OCI-LY3 (cell line): ENCODE results near the gene ZC3H12C.
A peak's percentile ranks its signal among the peaks of the same experiment; 100 is the strongest.

ENCODE experiments used
- EZH2phosphoT487 ChIP-seq: fragments of 200-600 bp; shearing (Covaris generic); IDR thresholded peaks from 2 replicates; pipeline ENCODE4 v1.6.1; 2018; ENCODE audit warnings: antibody characterized with exemption, mixed run types, low read depth
- TF ChIP-seq, protein P1 (sequence below): fragments of 200-600, 300-600 bp; sonication (generic); IDR thresholded peaks from 2 replicates; pipeline ENCODE4 v1.5.1; 2014; ENCODE audit warnings: antibody characterized with exemption, low read length, low read depth

DNA sequence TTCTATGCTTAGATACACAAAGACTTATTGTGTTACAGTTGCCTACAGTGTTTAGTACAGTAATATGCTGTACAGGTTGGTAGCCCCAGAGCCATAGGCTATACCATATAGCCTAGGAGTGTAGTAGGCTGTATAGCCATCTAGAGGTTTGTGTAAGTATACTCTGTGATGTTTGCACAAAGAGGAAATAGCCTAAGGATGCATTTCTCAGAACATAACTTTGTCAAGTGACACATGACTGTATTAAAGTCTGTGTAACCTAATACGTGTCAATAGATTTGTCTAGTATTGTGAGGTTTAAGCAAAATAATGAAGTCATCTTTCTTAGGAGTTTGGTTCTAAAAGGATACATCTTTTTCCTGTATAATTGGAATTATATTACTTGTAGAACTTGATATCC, 5.5 kb downstream of the ZC3H12C start:
- TF ChIP-seq, protein P1, sequence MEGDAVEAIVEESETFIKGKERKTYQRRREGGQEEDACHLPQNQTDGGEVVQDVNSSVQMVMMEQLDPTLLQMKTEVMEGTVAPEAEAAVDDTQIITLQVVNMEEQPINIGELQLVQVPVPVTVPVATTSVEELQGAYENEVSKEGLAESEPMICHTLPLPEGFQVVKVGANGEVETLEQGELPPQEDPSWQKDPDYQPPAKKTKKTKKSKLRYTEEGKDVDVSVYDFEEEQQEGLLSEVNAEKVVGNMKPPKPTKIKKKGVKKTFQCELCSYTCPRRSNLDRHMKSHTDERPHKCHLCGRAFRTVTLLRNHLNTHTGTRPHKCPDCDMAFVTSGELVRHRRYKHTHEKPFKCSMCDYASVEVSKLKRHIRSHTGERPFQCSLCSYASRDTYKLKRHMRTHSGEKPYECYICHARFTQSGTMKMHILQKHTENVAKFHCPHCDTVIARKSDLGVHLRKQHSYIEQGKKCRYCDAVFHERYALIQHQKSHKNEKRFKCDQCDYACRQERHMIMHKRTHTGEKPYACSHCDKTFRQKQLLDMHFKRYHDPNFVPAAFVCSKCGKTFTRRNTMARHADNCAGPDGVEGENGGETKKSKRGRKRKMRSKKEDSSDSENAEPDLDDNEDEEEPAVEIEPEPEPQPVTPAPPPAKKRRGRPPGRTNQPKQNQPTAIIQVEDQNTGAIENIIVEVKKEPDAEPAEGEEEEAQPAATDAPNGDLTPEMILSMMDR = peak; percentile 61
- no peak for TF ChIP-seq EZH2phosphoT487
